Rectal smooth muscle tissue (tissue), 1 donor: Measurements from ENCODE around the gene ZMIZ2.

Experiments used
- H3K27ac ChIP-seq: one replicate; pipeline ENCODE4 v1.7.0; 2013; ENCODE audit warnings: low read depth, low read length, inconsistent platforms
- H3K27me3 ChIP-seq: one replicate; pipeline ENCODE4 v1.7.0; 2013; ENCODE audit warnings: low read length; ENCODE audit not compliant: control insufficient read depth, insufficient read depth
- H3K36me3 ChIP-seq: one replicate; pipeline ENCODE4 v1.7.0; 2013; ENCODE audit warnings: low read length; ENCODE audit not compliant: control insufficient read depth, insufficient read depth
- H3K4me1 ChIP-seq: one replicate; pipeline ENCODE4 v1.7.0; 2013; ENCODE audit warnings: low read length; ENCODE audit not compliant: control insufficient read depth, insufficient read depth
- H3K4me3 ChIP-seq: one replicate; pipeline ENCODE4 v1.7.0; 2013; ENCODE audit warnings: low read length
- H3K9ac ChIP-seq: one replicate; pipeline ENCODE4 v1.7.0; 2013; ENCODE audit warnings: low read length

ZMIZ2 gene

GRCh38 chr7:44752822-44753221 lies 4.2 kb downstream of the ZMIZ2 start:
- Histone ChIP-seq H3K9ac (no peak overlapping the region), H3K27ac (no peak overlapping the region), H3K27me3 (no peaks in the 10 kb centered on the region), H3K4me1 (peaks cover 36% of the 10 kb centered on the region), H3K4me3 (no peak overlapping the region), H3K36me3 (peaks cover 8% of the 10 kb centered on the region)

- Histone ChIP-seq H3K27ac (peak overlapping the region; percentile 65), H3K27me3 (no peaks in the 10 kb centered on the region), H3K36me3 (peaks cover 14% of the 10 kb centered on the region), H3K9ac (no peak overlapping the region), H3K4me3 (no peak overlapping the region), H3K4me1 (peaks cover 30% of the 10 kb centered on the region)
Measured at GRCh38 chr7:44754802-44755697, 6.4 kb downstream of the ZMIZ2 start.

GRCh38 chr7:44755698-44756627 lies 7.3 kb downstream of the ZMIZ2 start:
- no peak overlapping the region for H3K9ac ChIP-seq
- peaks cover 22% of the 10 kb centered on the region for H3K4me1 ChIP-seq
- no peak overlapping the region for H3K4me3 ChIP-seq
- no peaks in the 10 kb centered on the region for H3K27me3 ChIP-seq
- H3K36me3 ChIP-seq = peaks cover 16% of the 10 kb centered on the region
- H3K27ac ChIP-seq = peak overlapping the region; percentile 65

GRCh38 chr7:44756904-44757303 lies 8.3 kb downstream of the ZMIZ2 start:
- no peaks in the 10 kb centered on the region for H3K27me3 ChIP-seq
- no peak overlapping the region for H3K27ac ChIP-seq
- H3K36me3 ChIP-seq = peaks cover 21% of the 10 kb centered on the region
- no peak overlapping the region for H3K4me3 ChIP-seq
- peaks cover 22% of the 10 kb centered on the region for H3K4me1 ChIP-seq
- H3K9ac ChIP-seq = no peak overlapping the region

GRCh38 chr7:44757311-44757710 lies 8.7 kb downstream of the ZMIZ2 start:
- H3K4me1 ChIP-seq = peaks cover 26% of the 10 kb centered on the region
- no peak overlapping the region for H3K9ac ChIP-seq
- peaks cover 23% of the 10 kb centered on the region for H3K36me3 ChIP-seq
- H3K27me3 ChIP-seq = no peaks in the 10 kb centered on the region
- no peak overlapping the region for H3K27ac ChIP-seq
- H3K4me3 ChIP-seq = peak overlapping the region; percentile 15

- H3K4me1 ChIP-seq = peaks cover 27% of the 10 kb centered on the region
- no peak overlapping the region for H3K4me3 ChIP-seq
- peaks cover 25% of the 10 kb centered on the region for H3K36me3 ChIP-seq
- no peak overlapping the region for H3K27ac ChIP-seq
- no peak overlapping the region for H3K9ac ChIP-seq
- H3K27me3 ChIP-seq = no peaks in the 10 kb centered on the region
Measured at GRCh38 chr7:44757739-44758138, 9.1 kb downstream of the ZMIZ2 start.

- Histone ChIP-seq H3K9ac (no peak overlapping the region), H3K27me3 (no peaks in the 10 kb centered on the region), H3K27ac (no peak overlapping the region), H3K36me3 (peaks cover 36% of the 10 kb centered on the region), H3K4me3 (no peak overlapping the region), H3K4me1 (peaks cover 27% of the 10 kb centered on the region)
Measured at GRCh38 chr7:44759246-44759645, 10.6 kb downstream of the ZMIZ2 start.

GRCh38 chr7:44760034-44760580 lies 11.5 kb downstream of the ZMIZ2 start:
- no peak overlapping the region for H3K9ac ChIP-seq
- no peak overlapping the region for H3K4me3 ChIP-seq
- H3K27me3 ChIP-seq = no peaks in the 10 kb centered on the region
- H3K27ac ChIP-seq = no peak overlapping the region
- H3K4me1 ChIP-seq = peaks cover 26% of the 10 kb centered on the region
- H3K36me3 ChIP-seq = peaks cover 44% of the 10 kb centered on the region

GRCh38 chr7:44761207-44762161 lies 12.8 kb downstream of the ZMIZ2 start:
- peak overlapping the region; percentile 42 for H3K9ac ChIP-seq

GRCh38 chr7:44762300-44762699 lies 13.7 kb downstream of the ZMIZ2 start:
- peaks cover 6% of the 10 kb centered on the region for H3K4me1 ChIP-seq
- peak overlapping the region; percentile 65 for H3K27ac ChIP-seq
- peaks cover 60% of the 10 kb centered on the region for H3K36me3 ChIP-seq
- H3K4me3 ChIP-seq = no peak overlapping the region
- peak overlapping the region; percentile 42 for H3K9ac ChIP-seq
- no peaks in the 10 kb centered on the region for H3K27me3 ChIP-seq

More at GRCh38 chr7:44761207-44762161, 12.8 kb downstream of the ZMIZ2 start:
- Histone ChIP-seq H3K4me1 (peaks cover 12% of the 10 kb centered on the region), H3K27me3 (no peaks in the 10 kb centered on the region), H3K36me3 (peaks cover 53% of the 10 kb centered on the region), H3K27ac (peak overlapping the region; percentile 65), H3K4me3 (peak overlapping the region; percentile 6)

GRCh38 chr7:44762726-44763522 lies 14.3 kb downstream of the ZMIZ2 start:
- Histone ChIP-seq H3K4me1 (peaks cover 7% of the 10 kb centered on the region), H3K4me3 (no peak overlapping the region), H3K36me3 (peaks cover 55% of the 10 kb centered on the region), H3K9ac (no peak overlapping the region), H3K27me3 (no peaks in the 10 kb centered on the region), H3K27ac (no peak overlapping the region)
